GM19452 (cell line): ENCODE measurements around the gene LTA.

Source experiments
- ATAC-seq: cut with Tn5 transposase; IDR thresholded peaks from one replicate; pipeline ENCODE4 v1.9.1; 2021; ENCODE audit not compliant: unreplicated experiment

The LTA gene

GRCh38 chr6:31621991-31622390, 49.9 kb downstream of the LTA start:
- no peak for ATAC-seq

- no peak for ATAC-seq
These were observed 50.6 kb downstream of the LTA start for GRCh38 chr6:31622684-31623091.
